GM12878 (cell line): Measurements from ENCODE around the gene PIP4K2A. TPM values are rescaled to one million over a fixed set of nuclear protein-coding genes. Genes with fewer than 3 reads are reported as not detected.

Experiments
- ATAC-seq: fragments of 200-7000 bp; cut with Tn5 transposase; 3 replicates; pipeline ENCODE4 v1.9.1; 2020; ENCODE audit warnings: mild to moderate bottlenecking, moderate library complexity
- BruUV-seq: library from RNA; stranded (reverse); fragments of 400-500 nt; replicated peaks from 2 replicates; lab custom pipeline; 2021; lab: Mats Ljungman, UMichigan
- CTCF ChIA-PET: fragments of 300-600 bp; sonication (Branson Sonifier 250); formaldehyde crosslinking; extraction: SDS; loops from one replicate; lab custom pipeline; 2021; ENCODE audit warnings: inconsistent platforms; lab: Yijun Ruan, JAX
- POLR2A ChIA-PET: fragments of 350-600 bp; formaldehyde crosslinking; extraction: SDS; loops from one replicate; lab custom pipeline; 2021; ENCODE audit warnings: inconsistent platforms; lab: Charles Lee
- RAD21 ChIA-PET: fragments of 300-600 bp; sonication (Branson Sonifier 250); formaldehyde crosslinking; loops from one replicate; lab custom pipeline; 2023; ENCODE audit warnings: antibody characterized with exemption; ENCODE audit not compliant: unreplicated experiment; lab: Charles Lee
- SMC1A ChIA-PET: fragments of 300-600 bp; sonication (Branson Sonifier 250); formaldehyde crosslinking; loops from one replicate; lab custom pipeline; 2023; ENCODE audit not compliant: unreplicated experiment, uncharacterized antibody; lab: Charles Lee
- DNase-seq: peaks from one replicate; pipeline ENCODE4 v3.0.0-alpha.2; 2011; ENCODE audit warnings: low read depth, low spot score
- FAIRE-seq: peaks from 3 replicates; lab custom pipeline; 2011; peaks lifted over from hg19 to GRCh38; lab: Jason Lieb, UNC
- H2AFZ ChIP-seq: 2 replicates; pipeline ENCODE4 v1.6.0; 2011; ENCODE audit warnings: low read depth, low read length, control low read depth; ENCODE audit not compliant: control insufficient read depth
- H3K27ac ChIP-seq: 2 replicates; pipeline ENCODE4 v1.5.1; 2011; ENCODE audit warnings: control low read depth; ENCODE audit not compliant: control insufficient read depth, insufficient read depth
- H3K27me3 ChIP-seq, 2 experiments: replicated peaks in 1 of 2; 2 replicates each; pipeline versions ENCODE4 v1.6.0 to v1.6.1; 2011; ENCODE audit warnings: low read length in 1 of 2; ENCODE audit not compliant: control insufficient read depth in 2 of 2, insufficient read depth in 2 of 2
- H3K36me3 ChIP-seq, 2 experiments: 2 replicates each; pipeline ENCODE4 v1.5.1; 2011; ENCODE audit warnings: low read length in 1 of 2; ENCODE audit not compliant: control insufficient read depth in 2 of 2, insufficient read depth in 2 of 2
- H3K4me1 ChIP-seq: 2 replicates; pipeline ENCODE4 v1.6.1; 2011; ENCODE audit warnings: mild to moderate bottlenecking, low read length, moderate library complexity, mixed read lengths; ENCODE audit not compliant: control insufficient read depth, insufficient read depth
- H3K4me2 ChIP-seq: 2 replicates; pipeline ENCODE4 v1.6.0; 2011; ENCODE audit warnings: control low read depth; ENCODE audit not compliant: control insufficient read depth, insufficient read depth
- H3K4me3 ChIP-seq: fragments of 200-600 bp; sonication (generic); 2 replicates; pipeline ENCODE4 v1.5.1; 2016
- H3K79me2 ChIP-seq: 2 replicates; pipeline ENCODE4 v1.6.0; 2011; ENCODE audit warnings: low read length; ENCODE audit not compliant: control insufficient read depth, insufficient read depth
- H3K9ac ChIP-seq: 2 replicates; pipeline ENCODE4 v1.8.0; 2011; ENCODE audit warnings: low read length, control low read depth, mixed read lengths; ENCODE audit not compliant: control insufficient read depth, insufficient read depth
- H3K9me3 ChIP-seq: replicated peaks from 3 replicates; pipeline ENCODE4 v1.5.1; 2011; ENCODE audit warnings: mild to moderate bottlenecking, low read length; ENCODE audit not compliant: control insufficient read depth, insufficient read depth
- H4K20me1 ChIP-seq: 2 replicates; pipeline ENCODE4 v1.6.0; 2011; ENCODE audit not compliant: control insufficient read depth, insufficient read depth
- CBFB ChIP-seq: IDR thresholded peaks from 2 replicates; pipeline ENCODE4 v1.6.1; 2016; ENCODE audit warnings: antibody characterized with exemption, low read depth
- CHD1 ChIP-seq: IDR thresholded peaks from 2 replicates; pipeline ENCODE4 v1.6.1; 2012; ENCODE audit warnings: low read depth, low read length, improper control_type of control experiment
- EZH2 ChIP-seq: IDR thresholded peaks from 2 replicates; pipeline ENCODE4 v1.6.1; 2012; ENCODE audit warnings: low read depth, mild to moderate bottlenecking, control low read depth, inconsistent platforms, low read length, borderline replicate concordance; ENCODE audit not compliant: control insufficient read depth
- FOS ChIP-seq: IDR thresholded peaks from 3 replicates; pipeline ENCODE4 v1.6.1; 2011; ENCODE audit warnings: borderline replicate concordance; ENCODE audit not compliant: insufficient read length; ENCODE audit errors: extremely low read depth
- FOXM1 ChIP-seq: IDR thresholded peaks from 2 replicates; pipeline ENCODE4 v1.6.1; 2012; ENCODE audit warnings: low read depth, mild to moderate bottlenecking, inconsistent platforms, low read length, moderate library complexity
- HCFC1 ChIP-seq: fragments of 150-350 bp; IDR thresholded peaks from 2 replicates; pipeline ENCODE4 v1.6.1; 2014; ENCODE audit warnings: low read length
- KDM1A ChIP-seq: fragments of 200-600 bp; sonication (generic); IDR thresholded peaks from 2 replicates; pipeline ENCODE4 v1.6.1; 2016; ENCODE audit warnings: borderline replicate concordance
- NFYA ChIP-seq: IDR thresholded peaks from 2 replicates; pipeline ENCODE4 v1.6.1; 2011; ENCODE audit warnings: low read depth, mild to moderate bottlenecking, low read length, improper control_type of control experiment, borderline replicate concordance
- RBBP5 ChIP-seq: fragments of 200-600 bp; sonication (generic); conservative IDR thresholded peaks from 2 replicates; pipeline ENCODE4 v1.6.1; 2016
- RUNX3 ChIP-seq: IDR thresholded peaks from 2 replicates; pipeline ENCODE4 v1.6.1; 2012; ENCODE audit warnings: low read length, inconsistent platforms
- SIX5 ChIP-seq: IDR thresholded peaks from 2 replicates; pipeline ENCODE4 v1.6.1; 2011; ENCODE audit warnings: mild to moderate bottlenecking, low read depth, low read length, moderate library complexity; ENCODE audit not compliant: severe bottlenecking
- SMARCA5 ChIP-seq: fragments of 450-650 bp; IDR thresholded peaks from 2 replicates; pipeline ENCODE4 v1.6.1; 2017; ENCODE audit warnings: mild to moderate bottlenecking
- SPI1 ChIP-seq: IDR thresholded peaks from 2 replicates; pipeline ENCODE4 v1.6.1; 2011; ENCODE audit warnings: low read depth, mild to moderate bottlenecking, low read length, moderate library complexity, borderline replicate concordance; ENCODE audit not compliant: insufficient read depth
- USF1 ChIP-seq: IDR thresholded peaks from 2 replicates; pipeline ENCODE4 v1.6.1; 2011; ENCODE audit warnings: borderline replicate concordance, low read depth, mild to moderate bottlenecking, moderate library complexity, mixed read lengths, low read length; ENCODE audit not compliant: insufficient read depth; ENCODE audit errors: extremely low read length
- WGBS: methylation state at CpG from one replicate; pipeline ENCODE4 v1.1.6; 2016; ENCODE audit warnings: low lambda C conversion rate; ENCODE audit not compliant: insufficient replicate concordance, insufficient coverage; ENCODE audit errors: missing lambda C conversion rate; 5-methylcytosine and 5-hydroxymethylcytosine counted together
- in situ Hi-C: fragments of 300-500 bp; cut with MboI; formaldehyde crosslinking; loops from 9 replicates; pipeline ENCODE4 v1.14.3; 2018; ENCODE audit warnings: mixed read lengths
- intact Hi-C: fragments of 100-400 bp; cut with micrococcal nuclease; formaldehyde crosslinking; loops from one replicate; pipeline ENCODE4 v1.14.2; 2022; ENCODE audit not compliant: unreplicated experiment
- polyA plus RNA-seq, 11 experiments: library from polyadenylated mRNA; depleted of rRNA in 4 of 11; unstranded in 6 of 11; stranded (reverse) in 5 of 11; fragments of >200 nt; fragmentation: Nextera tagmentation in 4 of 11; fragmentation: Illumina TruSeq in 1 of 11; extraction: Ambion mirVana in 4 of 11; extraction: Trizol in 1 of 11; gene quantifications; 1 replicate in 1 of 11; 2 replicates in 10 of 11; pipeline versions ENCODE4 v1.2.1 to v1.2.3, GENCODE V29; 2011 to 2016; ENCODE audit warnings: inconsistent platforms in 2 of 11, missing spikeins in 2 of 11, low read depth in 1 of 11
- total RNA-seq, 4 experiments: library from RNA; depleted of rRNA in 3 of 4; stranded (reverse); fragments of >200 nt in 3 of 4; fragmentation: Illumina TruSeq in 1 of 4; extraction: Trizol in 1 of 4; gene quantifications; 2 replicates each; pipeline versions ENCODE4 v1.2.1 to v1.2.3, GENCODE V29; 2013 to 2021
- TF ChIP-seq, protein P1 (sequence below): fragments of 450-650 bp; IDR thresholded peaks from 2 replicates; pipeline ENCODE4 v1.6.1; 2016; ENCODE audit warnings: mild to moderate bottlenecking, moderate library complexity, borderline replicate concordance
- TF ChIP-seq, protein P2 (sequence below): IDR thresholded peaks from 2 replicates; pipeline ENCODE4 v1.6.1; 2011; ENCODE audit warnings: low read depth, mild to moderate bottlenecking, low read length, moderate library complexity, borderline replicate concordance; ENCODE audit errors: extremely low read depth

Gene PIP4K2A
- total and polyA plus RNA-seq, 10 of the 15 experiments (the other 5 are each of a cell fraction or from before 2014, with no cell fraction given): 54.3 to 139 (median 84.4) TPM

DNA sequence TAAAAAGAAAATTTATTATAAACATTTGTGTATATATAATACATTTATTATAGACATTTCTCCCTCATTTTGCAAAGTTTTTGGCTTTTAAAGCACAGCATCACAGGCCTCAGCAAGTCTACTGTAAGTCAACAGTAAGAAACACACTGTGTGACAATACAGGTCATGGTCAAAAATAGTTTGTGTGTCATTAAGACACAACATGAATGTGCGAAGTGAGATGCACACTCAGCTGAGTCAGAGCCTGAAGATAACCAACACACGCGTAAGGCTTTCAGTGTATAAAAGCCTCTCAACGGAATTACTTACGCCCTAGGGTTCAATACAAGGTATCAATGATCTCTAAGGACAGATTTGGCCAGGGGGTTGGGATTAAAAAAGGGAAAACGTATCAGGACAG is 157.6 kb downstream of the PIP4K2A start:
- Histone ChIP-seq H3K79me2 (no peaks in the 10 kb centered on the region), H3K27me3 (no peaks in the 10 kb centered on the region), H3K4me1 (no peaks in the 10 kb centered on the region), H3K9ac (no peak overlapping the region), H3K4me2 (no peak overlapping the region), H3K27ac (no peak overlapping the region), H3K36me3 (peaks cover 9 to 26% of the 10 kb centered on the region in 2 experiments), H3K4me3 (no peak overlapping the region), H3K9me3 (no peaks in the 10 kb centered on the region), H2AFZ (no peak overlapping the region), H4K20me1 (no peaks in the 10 kb centered on the region)
- DNase-seq: no peak
- no peak for ATAC-seq
- in situ Hi-C loops: no loop called here
- no TSS peak for BruUV-seq
- TF ChIP-seq EZH2: no peak
- TF ChIP-seq KDM1A: no peak
- no peak for TF ChIP-seq FOS
- no peak for TF ChIP-seq SMARCA5
- TF ChIP-seq NFYA: no peak
- TF ChIP-seq HCFC1: no peak
- TF ChIP-seq, protein P1, sequence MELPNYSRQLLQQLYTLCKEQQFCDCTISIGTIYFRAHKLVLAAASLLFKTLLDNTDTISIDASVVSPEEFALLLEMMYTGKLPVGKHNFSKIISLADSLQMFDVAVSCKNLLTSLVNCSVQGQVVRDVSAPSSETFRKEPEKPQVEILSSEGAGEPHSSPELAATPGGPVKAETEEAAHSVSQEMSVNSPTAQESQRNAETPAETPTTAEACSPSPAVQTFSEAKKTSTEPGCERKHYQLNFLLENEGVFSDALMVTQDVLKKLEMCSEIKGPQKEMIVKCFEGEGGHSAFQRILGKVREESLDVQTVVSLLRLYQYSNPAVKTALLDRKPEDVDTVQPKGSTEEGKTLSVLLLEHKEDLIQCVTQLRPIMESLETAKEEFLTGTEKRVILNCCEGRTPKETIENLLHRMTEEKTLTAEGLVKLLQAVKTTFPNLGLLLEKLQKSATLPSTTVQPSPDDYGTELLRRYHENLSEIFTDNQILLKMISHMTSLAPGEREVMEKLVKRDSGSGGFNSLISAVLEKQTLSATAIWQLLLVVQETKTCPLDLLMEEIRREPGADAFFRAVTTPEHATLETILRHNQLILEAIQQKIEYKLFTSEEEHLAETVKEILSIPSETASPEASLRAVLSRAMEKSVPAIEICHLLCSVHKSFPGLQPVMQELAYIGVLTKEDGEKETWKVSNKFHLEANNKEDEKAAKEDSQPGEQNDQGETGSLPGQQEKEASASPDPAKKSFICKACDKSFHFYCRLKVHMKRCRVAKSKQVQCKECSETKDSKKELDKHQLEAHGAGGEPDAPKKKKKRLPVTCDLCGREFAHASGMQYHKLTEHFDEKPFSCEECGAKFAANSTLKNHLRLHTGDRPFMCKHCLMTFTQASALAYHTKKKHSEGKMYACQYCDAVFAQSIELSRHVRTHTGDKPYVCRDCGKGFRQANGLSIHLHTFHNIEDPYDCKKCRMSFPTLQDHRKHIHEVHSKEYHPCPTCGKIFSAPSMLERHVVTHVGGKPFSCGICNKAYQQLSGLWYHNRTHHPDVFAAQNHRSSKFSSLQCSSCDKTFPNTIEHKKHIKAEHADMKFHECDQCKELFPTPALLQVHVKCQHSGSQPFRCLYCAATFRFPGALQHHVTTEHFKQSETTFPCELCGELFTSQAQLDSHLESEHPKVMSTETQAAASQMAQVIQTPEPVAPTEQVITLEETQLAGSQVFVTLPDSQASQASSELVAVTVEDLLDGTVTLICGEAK: no peak
- TF ChIP-seq SPI1: no peak
- no peak for TF ChIP-seq RBBP5
- no peak for TF ChIP-seq FOXM1
- TF ChIP-seq SIX5: no peak
- TF ChIP-seq, protein P2, sequence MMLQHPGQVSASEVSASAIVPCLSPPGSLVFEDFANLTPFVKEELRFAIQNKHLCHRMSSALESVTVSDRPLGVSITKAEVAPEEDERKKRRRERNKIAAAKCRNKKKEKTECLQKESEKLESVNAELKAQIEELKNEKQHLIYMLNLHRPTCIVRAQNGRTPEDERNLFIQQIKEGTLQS: no peak
- TF ChIP-seq USF1: no peak
- TF ChIP-seq CHD1: no peak
- no peak for TF ChIP-seq RUNX3
- no peak for TF ChIP-seq CBFB
- intact Hi-C loops: no loop called here
- FAIRE-seq: no peak
- CTCF ChIA-PET: no interaction called here
- RAD21 ChIA-PET: no interaction called here
- POLR2A ChIA-PET: no interaction called here
- SMC1A ChIA-PET: no interaction called here
- 90% methylated on average over 6 of the region's 6 CpGs for WGBS
